ENCODE measurements around the gene DCST2. TPM values are rescaled to one million over a fixed set of nuclear protein-coding genes. Genes with fewer than 3 reads are reported as not detected.

DCST2 gene
- total RNA-seq, 1 donor from 2014 or later: 0.26 TPM

DNA sequence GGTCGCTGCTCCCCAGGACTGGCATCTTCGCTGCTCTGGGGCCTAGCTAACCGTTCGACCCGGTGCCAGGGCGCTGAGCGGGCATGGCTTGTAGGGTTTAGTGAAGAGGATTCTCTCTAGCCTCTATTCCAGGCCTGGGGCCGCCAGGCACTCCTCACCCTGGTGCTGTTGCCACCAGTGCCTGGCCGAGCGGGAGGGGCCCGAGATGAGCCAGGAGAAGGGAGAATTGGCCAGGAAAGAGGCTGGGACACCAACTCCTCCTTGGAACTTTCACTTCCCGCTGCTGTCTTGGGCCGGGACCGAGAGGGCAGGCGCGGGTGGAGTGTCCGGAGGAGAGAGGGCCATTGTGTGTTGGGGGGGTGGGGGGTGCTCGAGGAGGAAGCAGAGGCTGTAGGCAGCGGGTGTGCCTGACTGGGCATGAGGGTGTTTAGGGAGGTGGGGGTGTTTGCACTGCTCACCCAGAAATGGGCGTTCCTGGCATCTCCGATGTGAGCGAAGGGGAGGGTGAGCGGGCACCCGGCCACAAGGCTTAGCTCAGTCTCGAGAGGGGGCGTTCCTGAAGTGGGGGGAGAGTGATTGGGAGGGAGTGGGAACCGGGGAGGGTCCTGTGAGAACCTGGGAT lies 18.3 kb upstream of the DCST2 start:
- H3K27ac Mint-ChIP-seq: peak overlapping the region; percentile 70
- peak; percentile 30 for DNase-seq (ENCODE audit: low spot score)
- intact Hi-C loops (cut with micrococcal nuclease): loop anchor here (1.0 to 2.0 kb wide), 4 partner anchors 9 to 77 kb away; partner anchors contain the start of genes CKS1B and FLAD1
- H3K4me1 Mint-ChIP-seq (ENCODE audit: low read depth): peaks cover 28% of the 10 kb centered on the region
- H3K27me3 Mint-ChIP-seq (ENCODE audit: insufficient read depth): no peaks in the 10 kb centered on the region
- no peaks in the 10 kb centered on the region for H3K9me3 Mint-ChIP-seq
- H3K36me3 Mint-ChIP-seq (ENCODE audit: low read depth): peaks cover 5% of the 10 kb centered on the region
- H3K4me3 Mint-ChIP-seq: peak overlapping the region; percentile 86

DNA sequence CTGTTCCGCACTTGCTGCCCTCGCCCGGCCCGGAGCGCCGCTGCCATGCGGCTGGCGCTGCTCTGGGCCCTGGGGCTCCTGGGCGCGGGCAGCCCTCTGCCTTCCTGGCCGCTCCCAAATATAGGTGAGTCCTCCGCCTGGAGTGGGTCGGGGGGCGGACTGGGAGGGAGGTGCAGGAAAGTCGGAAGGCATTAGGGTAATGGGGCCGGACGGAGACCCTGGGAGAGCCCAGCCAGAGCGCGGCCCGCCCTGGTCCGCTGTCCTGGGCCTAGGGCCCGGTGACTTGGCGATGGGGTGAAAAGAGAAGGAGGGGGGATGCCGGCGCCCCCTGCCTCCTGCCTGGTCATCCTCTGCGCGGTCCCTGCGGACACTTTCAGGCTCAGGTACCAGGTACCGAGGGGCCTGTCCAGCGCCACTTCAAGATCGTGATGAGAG lies 17.8 kb upstream of the DCST2 start:
- Mint-ChIP-seq H3K27me3 (ENCODE audit: insufficient read depth) (no peaks in the 10 kb centered on the region), H3K9me3 (no peaks in the 10 kb centered on the region), H3K4me1 (ENCODE audit: low read depth) (peaks cover 28% of the 10 kb centered on the region), H3K36me3 (ENCODE audit: low read depth) (peaks cover 5% of the 10 kb centered on the region), H3K27ac (no peak overlapping the region), H3K4me3 (peak overlapping the region; percentile 86)
- no peak for DNase-seq (ENCODE audit: low spot score)
- intact Hi-C loops (cut with micrococcal nuclease): loop anchor here (1.0 to 2.0 kb wide), 2 partner anchors 68 to 77 kb away; partner anchors contain the start of genes CKS1B and FLAD1

DNA sequence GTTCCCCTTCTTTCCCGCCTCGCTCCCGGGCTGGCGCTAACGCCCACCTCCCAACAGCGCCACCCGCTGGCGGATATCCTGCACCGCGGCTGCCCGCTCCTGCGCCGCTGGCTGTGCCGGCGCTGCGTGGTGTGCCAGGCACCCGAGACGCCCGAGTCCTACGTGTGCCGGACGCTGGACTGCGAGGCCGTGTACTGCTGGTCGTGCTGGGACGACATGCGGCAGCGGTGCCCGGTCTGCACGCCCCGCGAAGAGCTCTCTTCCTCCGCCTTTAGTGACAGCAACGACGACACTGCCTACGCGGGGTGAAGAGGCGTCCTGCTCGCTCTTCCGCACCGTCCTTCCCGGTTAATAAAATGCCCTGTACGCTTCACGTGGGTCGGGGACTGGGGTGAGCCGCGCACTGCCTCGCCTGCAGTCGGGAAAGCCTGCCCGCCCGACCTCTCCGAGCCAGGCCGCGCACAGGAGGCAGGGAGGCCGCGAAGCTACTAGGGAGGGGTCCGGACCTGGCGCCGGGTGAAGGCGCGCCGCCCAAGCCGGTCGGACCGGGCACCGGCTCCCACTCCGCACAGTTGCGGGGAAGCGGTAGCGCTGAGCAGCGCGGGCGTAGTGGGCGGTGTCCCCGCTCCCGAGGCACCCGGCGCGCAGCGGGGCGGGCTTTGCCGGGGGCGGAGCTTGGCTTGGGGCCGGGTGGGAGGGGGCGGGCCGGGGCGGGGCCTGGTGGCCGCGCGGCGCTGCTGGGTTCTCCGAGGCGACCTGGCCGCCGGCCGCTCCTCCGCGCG lies 17.2 kb upstream of the DCST2 start, which contains the start of gene ADAM15:
Gene ADAM15 (plus strand): TSS at position 757 of the 782 bp plus-strand sequence. CDS start 71 bp downstream, outside the sequence.
- DNase-seq (ENCODE audit: low spot score): peak; percentile 79
- Mint-ChIP-seq H3K36me3 (ENCODE audit: low read depth) (no peaks in the 10 kb centered on the region), H3K27me3 (ENCODE audit: insufficient read depth) (no peaks in the 10 kb centered on the region), H3K27ac (peak within 1 kb of the TSS; percentile 88), H3K4me3 (peak within 1 kb of the TSS; percentile 88), H3K9me3 (no peaks in the 10 kb centered on the region), H3K4me1 (ENCODE audit: low read depth) (peaks cover 28% of the 10 kb centered on the region)
- intact Hi-C loops (cut with micrococcal nuclease): loop anchor here (1.0 to 2.0 kb wide), 4 partner anchors 33 to 76 kb away; partner anchors contain the start of genes CKS1B and FLAD1

DNA sequence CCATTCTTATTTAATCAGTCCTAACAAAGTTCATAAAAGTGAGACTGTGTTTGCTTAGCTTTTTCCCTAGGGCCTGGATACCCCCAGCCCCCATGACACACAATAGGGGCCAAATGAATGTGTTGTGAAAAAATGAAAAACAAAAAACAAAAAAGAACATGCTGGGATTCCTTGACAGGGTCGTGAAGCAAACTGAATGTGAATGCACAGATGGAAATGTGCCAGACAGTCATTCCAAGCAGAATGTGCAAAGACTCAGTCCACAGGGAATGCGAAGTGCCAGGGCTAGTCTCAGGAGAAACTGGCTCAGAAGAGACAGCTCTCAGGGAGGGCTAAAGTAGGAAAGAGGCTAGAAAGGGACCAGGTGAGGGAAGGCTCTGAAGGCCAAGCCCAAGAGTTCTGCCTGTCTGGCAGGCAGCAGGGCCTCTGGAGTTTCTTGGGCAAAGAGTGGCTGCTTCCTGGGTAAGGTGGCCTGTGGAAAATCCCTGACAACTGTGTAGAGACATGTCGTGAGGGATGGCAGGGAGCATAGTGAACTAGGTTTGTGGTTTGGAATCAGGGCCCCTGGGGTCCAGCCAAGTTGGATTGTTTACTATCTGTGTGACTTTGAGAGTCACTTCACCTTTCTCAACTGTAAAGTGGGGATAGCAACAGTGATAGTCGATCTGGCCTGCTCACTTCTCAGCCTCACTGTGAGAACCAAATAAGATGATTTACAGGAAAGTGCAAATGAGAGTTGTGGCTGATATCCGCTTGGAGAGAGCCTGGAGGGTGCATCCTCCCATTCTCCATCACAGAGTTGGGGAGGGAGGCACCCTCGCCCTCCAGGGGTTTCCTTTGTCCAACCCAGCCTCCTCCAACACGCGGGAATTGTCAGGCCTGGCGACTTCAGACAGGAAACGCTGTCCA lies 16.3 kb upstream of the DCST2 start:
- H3K36me3 Mint-ChIP-seq (ENCODE audit: low read depth): no peaks in the 10 kb centered on the region
- DNase-seq (ENCODE audit: low spot score): no peak
- peak overlapping the region; percentile 88 for H3K4me3 Mint-ChIP-seq
- no peaks in the 10 kb centered on the region for H3K27me3 Mint-ChIP-seq (ENCODE audit: insufficient read depth)
- H3K27ac Mint-ChIP-seq: peak overlapping the region; percentile 62
- H3K4me1 Mint-ChIP-seq (ENCODE audit: low read depth): peaks cover 37% of the 10 kb centered on the region
- H3K9me3 Mint-ChIP-seq: no peaks in the 10 kb centered on the region
- intact Hi-C loops (cut with micrococcal nuclease): loop anchor here (1.0 to 2.0 kb wide), 3 partner anchors 33 to 75 kb away; partner anchors contain the start of gene CKS1B

DNA sequence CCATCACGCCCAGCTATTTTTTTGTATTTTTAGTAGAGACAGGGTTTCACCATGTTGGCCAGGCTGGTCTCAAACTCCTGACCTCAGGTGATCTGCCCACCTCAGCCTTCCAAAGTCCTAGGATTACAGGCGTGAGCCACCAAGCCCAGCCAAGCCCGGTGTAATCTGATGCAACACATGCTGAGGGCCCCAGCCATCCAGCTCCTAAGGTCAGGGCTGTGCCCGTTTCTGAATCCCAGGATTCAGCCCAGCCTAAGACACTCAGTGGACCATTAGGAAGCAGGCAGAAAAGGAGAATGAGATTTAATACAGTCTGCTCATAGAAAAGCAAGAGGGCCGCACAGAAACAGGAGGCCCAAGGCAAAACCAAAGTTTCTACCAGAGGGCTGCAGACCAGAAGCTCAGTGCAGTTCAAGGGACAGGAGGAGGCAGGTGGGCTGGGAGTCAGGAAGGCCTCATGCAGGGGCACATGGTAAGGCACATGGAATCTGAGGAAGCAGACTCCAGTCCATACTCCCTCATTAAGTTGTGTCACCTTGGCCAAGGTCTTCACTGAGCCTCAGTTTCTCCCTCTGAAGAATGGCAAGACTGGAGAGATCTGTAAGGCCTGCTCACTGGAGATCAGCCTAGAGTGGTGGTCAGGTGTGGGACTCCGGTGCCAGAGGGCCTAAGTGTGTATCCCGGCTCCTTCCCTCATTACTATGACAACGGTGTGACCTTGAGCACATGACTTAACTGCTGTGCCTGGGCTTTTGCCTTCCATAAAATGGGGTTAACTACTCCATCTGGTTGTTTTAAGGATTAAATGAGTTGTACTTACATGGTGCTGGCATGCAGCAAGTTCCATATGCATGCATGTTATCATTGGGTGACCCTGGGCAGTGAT lies 15.1 kb upstream of the DCST2 start:
- intact Hi-C loops (cut with micrococcal nuclease): no loop called here
- Mint-ChIP-seq H3K27ac (no peak overlapping the region), H3K4me3 (peak overlapping the region; percentile 88), H3K4me1 (ENCODE audit: low read depth) (peaks cover 43% of the 10 kb centered on the region), H3K9me3 (no peaks in the 10 kb centered on the region), H3K27me3 (ENCODE audit: insufficient read depth) (no peaks in the 10 kb centered on the region), H3K36me3 (ENCODE audit: low read depth) (no peaks in the 10 kb centered on the region)
- DNase-seq (ENCODE audit: low spot score): no peak

DNA sequence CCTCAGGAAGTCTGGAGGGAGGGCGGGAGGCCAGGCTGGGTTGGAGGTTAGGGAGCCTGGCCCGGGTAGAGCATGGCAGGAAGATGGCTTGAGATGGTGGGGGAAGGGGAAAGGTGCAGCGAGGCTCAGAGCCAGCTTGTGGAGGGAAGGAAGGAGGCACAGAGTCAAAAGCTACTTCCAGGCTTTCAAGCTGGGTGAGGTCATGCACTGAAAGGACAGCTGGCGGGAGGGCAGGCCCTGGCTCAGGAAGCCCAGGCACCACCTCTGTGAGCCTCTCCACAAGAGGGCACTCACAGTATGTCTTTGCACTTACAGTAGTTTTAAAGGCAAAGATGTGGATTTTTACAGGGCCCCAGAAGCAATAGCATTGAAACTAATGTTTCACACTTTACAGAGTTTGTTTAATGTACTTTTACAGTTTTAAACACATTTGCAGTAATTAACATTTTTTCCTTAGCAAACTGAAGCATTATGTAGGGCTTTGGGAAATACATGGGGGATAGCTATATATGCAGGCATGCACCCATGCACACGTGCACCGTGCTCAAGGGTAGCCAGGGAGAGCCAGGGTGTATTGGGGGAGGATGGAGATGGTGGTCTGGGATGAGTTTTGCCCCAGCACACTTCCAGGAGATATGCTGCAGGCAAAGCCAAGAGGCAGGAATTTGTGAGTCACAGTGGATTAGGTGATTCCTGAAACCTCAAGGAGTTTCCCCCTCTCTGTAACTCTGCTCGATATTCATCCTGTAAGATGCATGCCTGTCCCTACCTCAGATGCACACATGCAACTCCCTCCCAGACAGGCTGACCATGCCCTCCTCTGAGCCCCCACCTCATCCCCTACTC lies 11.5 kb upstream of the DCST2 start:
- H3K4me1 Mint-ChIP-seq (ENCODE audit: low read depth): peaks cover 22% of the 10 kb centered on the region
- no peaks in the 10 kb centered on the region for H3K9me3 Mint-ChIP-seq
- intact Hi-C loops (cut with micrococcal nuclease): loop anchor here (1.0 kb wide), 2 partner anchors 16 to 40 kb away; no protein-coding TSS in a partner anchor
- H3K4me3 Mint-ChIP-seq: no peak overlapping the region
- H3K27me3 Mint-ChIP-seq (ENCODE audit: insufficient read depth): peaks cover 8% of the 10 kb centered on the region
- H3K27ac Mint-ChIP-seq: no peak overlapping the region
- no peaks in the 10 kb centered on the region for H3K36me3 Mint-ChIP-seq (ENCODE audit: low read depth)
- peak; percentile 59 for DNase-seq (ENCODE audit: low spot score)

DNA sequence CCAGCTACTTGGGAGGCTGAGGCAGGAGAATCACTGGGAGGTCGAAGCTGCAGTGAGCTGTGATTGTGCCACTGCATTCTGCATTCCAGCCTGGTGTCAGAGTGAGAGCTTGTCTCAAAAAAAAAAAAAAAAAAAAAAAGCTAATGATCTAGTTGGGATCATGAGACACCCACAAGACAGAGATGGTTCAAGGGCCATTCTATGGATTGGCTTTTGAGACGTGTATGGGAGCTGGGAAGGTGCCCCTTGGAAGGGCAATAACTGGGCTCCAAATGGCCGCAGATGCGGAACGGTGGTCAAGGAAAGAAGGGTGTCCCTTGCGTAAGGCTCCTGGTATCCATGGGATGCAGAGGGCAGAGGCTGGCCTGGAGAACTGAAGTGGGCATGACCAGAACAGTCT lies 10.8 kb upstream of the DCST2 start:
- intact Hi-C loops (cut with micrococcal nuclease): no loop called here
- Mint-ChIP-seq H3K36me3 (ENCODE audit: low read depth) (no peaks in the 10 kb centered on the region), H3K4me1 (ENCODE audit: low read depth) (peaks cover 15% of the 10 kb centered on the region), H3K27me3 (ENCODE audit: insufficient read depth) (peaks cover 9% of the 10 kb centered on the region), H3K9me3 (no peaks in the 10 kb centered on the region), H3K27ac (no peak overlapping the region), H3K4me3 (no peak overlapping the region)
- no peak for DNase-seq (ENCODE audit: low spot score)

DNA sequence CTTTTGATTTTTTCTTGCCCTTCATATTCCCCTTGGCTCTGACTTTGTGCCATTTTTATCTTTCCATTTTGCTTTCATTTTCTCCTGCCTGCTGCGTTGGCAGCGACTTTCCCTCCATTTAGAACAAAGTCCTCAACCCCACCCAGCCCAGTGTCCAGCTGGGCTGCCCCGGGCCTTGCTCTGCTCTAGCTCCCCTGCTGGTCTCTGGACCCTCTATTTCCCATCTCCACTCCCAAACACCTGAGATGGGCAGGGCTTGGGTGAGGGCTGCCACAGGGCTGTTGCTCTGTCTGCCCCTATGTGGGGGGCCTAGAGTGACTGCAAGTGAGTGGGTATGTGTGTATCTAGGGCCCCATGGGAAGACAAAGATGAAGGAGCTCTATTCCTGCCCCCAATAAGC lies 10.2 kb upstream of the DCST2 start:
- Mint-ChIP-seq H3K4me3 (no peak overlapping the region), H3K27me3 (ENCODE audit: insufficient read depth) (peaks cover 10% of the 10 kb centered on the region), H3K36me3 (ENCODE audit: low read depth) (no peaks in the 10 kb centered on the region), H3K4me1 (ENCODE audit: low read depth) (peaks cover 15% of the 10 kb centered on the region), H3K9me3 (no peaks in the 10 kb centered on the region), H3K27ac (no peak overlapping the region)
- DNase-seq (ENCODE audit: low spot score): no peak
- intact Hi-C loops (cut with micrococcal nuclease): no loop called here

DNA sequence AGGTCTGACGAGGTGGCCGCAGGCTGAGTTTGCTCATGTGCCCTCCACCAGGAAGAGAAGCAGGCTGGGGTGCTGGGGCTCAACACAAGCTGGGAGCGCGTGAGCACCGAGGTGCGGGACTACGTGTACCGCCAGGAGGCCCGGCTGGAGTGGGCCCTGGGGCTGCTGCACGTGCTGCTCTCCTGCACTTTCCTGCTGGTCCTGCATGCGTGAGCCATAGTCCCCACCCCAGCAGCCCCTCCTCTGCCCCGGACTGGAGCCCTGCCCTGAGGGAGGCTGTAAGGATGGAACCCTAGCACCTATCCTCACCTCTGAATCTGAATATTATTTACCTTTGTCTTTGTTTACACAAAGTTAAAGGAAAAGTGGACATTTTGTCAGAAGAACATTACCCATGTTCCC lies 9.7 kb upstream of the DCST2 start:
- peaks cover 15% of the 10 kb centered on the region for H3K4me1 Mint-ChIP-seq (ENCODE audit: low read depth)
- H3K27me3 Mint-ChIP-seq (ENCODE audit: insufficient read depth): peaks cover 10% of the 10 kb centered on the region
- DNase-seq (ENCODE audit: low spot score): no peak
- intact Hi-C loops (cut with micrococcal nuclease): no loop called here
- H3K36me3 Mint-ChIP-seq (ENCODE audit: low read depth): no peaks in the 10 kb centered on the region
- H3K4me3 Mint-ChIP-seq: no peak overlapping the region
- H3K27ac Mint-ChIP-seq: no peak overlapping the region
- no peaks in the 10 kb centered on the region for H3K9me3 Mint-ChIP-seq

DNA sequence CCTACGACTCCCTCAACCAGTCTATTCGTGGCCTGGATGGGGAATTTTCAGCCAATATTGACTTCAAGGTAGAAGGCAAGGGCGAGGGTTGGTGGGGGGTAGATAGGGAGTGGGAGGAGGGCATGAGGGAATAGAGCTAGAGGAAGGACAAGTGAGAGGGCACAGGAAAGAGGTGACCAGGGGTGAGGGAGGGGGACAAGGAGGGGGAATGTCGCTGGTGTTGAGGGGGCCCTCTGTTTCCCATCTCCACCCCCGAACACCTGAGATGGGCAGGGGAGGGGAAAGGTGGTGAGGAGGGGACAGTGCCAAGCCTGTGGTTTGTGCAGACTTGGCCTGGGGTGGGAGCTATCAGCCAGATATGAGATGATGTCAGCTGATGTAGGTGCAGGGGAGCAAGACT lies 9.2 kb upstream of the DCST2 start:
- H3K9me3 Mint-ChIP-seq: no peaks in the 10 kb centered on the region
- peaks cover 15% of the 10 kb centered on the region for H3K4me1 Mint-ChIP-seq (ENCODE audit: low read depth)
- peaks cover 10% of the 10 kb centered on the region for H3K27me3 Mint-ChIP-seq (ENCODE audit: insufficient read depth)
- no peak for DNase-seq (ENCODE audit: low spot score)
- intact Hi-C loops (cut with micrococcal nuclease): no loop called here
- H3K27ac Mint-ChIP-seq: no peak overlapping the region
- H3K4me3 Mint-ChIP-seq: no peak overlapping the region
- H3K36me3 Mint-ChIP-seq (ENCODE audit: low read depth): no peaks in the 10 kb centered on the region

DNA sequence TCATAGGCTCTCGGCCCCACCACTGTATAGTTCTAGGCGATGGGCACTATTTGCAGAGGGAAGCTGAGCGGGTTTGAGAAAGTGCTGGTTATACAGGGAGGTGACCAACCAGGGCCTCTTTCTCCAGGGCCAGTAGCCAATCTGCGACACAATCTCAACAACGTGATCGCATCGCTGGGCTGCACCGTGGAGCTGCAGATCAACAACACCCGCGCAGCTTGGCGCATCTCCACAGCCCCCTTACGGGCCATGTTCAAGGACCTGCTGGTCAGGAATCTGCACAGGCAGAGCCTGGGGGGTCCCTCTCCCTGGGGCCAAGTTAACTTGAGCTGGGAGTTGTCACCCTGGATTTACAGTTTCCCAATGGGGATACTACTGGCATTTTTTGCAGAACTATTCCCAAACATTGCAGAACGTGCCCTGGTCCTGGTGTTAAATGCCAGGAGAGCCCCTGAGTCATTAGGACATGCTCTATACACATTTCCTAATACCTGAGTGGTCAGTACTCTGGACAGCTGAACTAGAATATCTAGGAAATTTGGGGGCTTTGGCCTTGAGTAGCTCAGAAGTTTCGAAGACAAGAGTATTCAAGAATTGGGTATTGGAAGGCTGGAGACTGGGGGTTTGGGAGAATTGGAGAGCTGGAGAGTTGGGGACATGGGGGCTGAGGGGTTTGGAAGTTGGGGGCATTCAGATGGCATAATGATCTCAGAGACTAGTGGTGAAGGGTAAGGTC lies 6.9 kb upstream of the DCST2 start:
- Mint-ChIP-seq H3K9me3 (no peaks in the 10 kb centered on the region), H3K27ac (no peak overlapping the region)
- intact Hi-C loops (cut with micrococcal nuclease): no loop called here

More for the DNA sequence above, 6.9 kb upstream of the DCST2 start:
- H3K36me3 Mint-ChIP-seq (ENCODE audit: low read depth): no peaks in the 10 kb centered on the region
- H3K4me1 Mint-ChIP-seq (ENCODE audit: low read depth): peaks cover 13% of the 10 kb centered on the region
- H3K4me3 Mint-ChIP-seq: no peak overlapping the region
- DNase-seq (ENCODE audit: low spot score): no peak
- peaks cover 17% of the 10 kb centered on the region for H3K27me3 Mint-ChIP-seq (ENCODE audit: insufficient read depth)

All from activated T-helper 1 cell treated with anti-CD3 and anti-CD28 coated beads, Interleukin-12 subunit alpha, Interleukin-12 subunit beta, Interleukin-2, Interleukin-4 antibody, amounts not matched to agents 30 ng/mL and 10 ng/mL and 1 ng/mL, durations not matched to agents 14 hours and 24 hours and 36 hours (primary cell).